HAP-1 (cell line): ENCODE measurements around the gene FCN2.

ENCODE experiments used
- DNase-seq, 2 experiments: peaks; one replicate each; pipeline ENCODE4 v3.0.0-alpha.2; 2016 to 2020; ENCODE audit warnings: low spot score in 2 of 2
- H3K27me3 ChIP-seq: fragments of 250-450 bp; sonication (Bioruptor Pico); 2 replicates; pipeline ENCODE4 v1.5.1; 2020; ENCODE audit warnings: low read depth, mild to moderate bottlenecking, moderate library complexity
- H3K36me3 ChIP-seq: fragments of 250-450 bp; sonication (Bioruptor Pico); replicated peaks from 2 replicates; pipeline ENCODE4 v1.5.1; 2020; ENCODE audit warnings: mild to moderate bottlenecking
- H3K4me1 ChIP-seq: fragments of 250-450 bp; sonication (Bioruptor Pico); 2 replicates; pipeline ENCODE4 v1.5.1; 2020; ENCODE audit warnings: mild to moderate bottlenecking
- H3K4me3 ChIP-seq: fragments of 250-450 bp; sonication (Bioruptor Pico); 2 replicates; pipeline ENCODE4 v1.5.1; 2020; ENCODE audit warnings: mild to moderate bottlenecking, moderate library complexity
- H3K9me3 ChIP-seq: fragments of 250-450 bp; sonication (Bioruptor Pico); 2 replicates; pipeline ENCODE4 v1.5.1; 2020; ENCODE audit warnings: mild to moderate bottlenecking, moderate library complexity
- in situ Hi-C: fragments of 300-500 bp; cut with MboI; formaldehyde crosslinking; loops from 3 replicates; pipeline ENCODE4 v1.14.3; 2020; ENCODE audit warnings: low sequenced_read_pairs, inconsistent platforms, mixed read lengths

Gene FCN2

DNA sequence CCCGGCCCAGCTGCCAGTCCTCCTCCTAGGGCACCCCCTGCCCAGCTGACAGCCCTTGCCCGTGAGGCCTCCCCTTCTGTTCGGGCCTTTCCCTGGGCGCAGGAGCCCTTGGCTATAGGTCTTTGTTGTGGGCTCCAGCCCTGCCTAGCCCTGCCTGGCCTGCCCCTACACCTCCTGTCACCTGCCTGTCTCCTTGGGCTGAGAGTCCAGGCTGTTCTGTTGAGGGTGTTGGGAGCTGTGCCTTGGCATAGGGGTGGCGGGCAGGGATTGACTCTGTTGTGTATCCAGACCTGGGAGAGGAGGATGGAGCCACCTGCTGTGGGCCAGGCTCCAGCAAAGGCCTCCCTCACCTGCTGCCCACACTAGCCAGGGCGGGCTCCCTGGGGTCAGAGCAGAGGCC, 11.6 kb downstream of the FCN2 start:
- H3K4me1 ChIP-seq, result no peaks in the 10 kb centered on the region
- H3K4me3 ChIP-seq, result no peak overlapping the region
- H3K27me3 ChIP-seq, result no peaks in the 10 kb centered on the region
- in situ Hi-C loops, result no loop called here
- no peak for DNase-seq
- H3K9me3 ChIP-seq, result no peaks in the 10 kb centered on the region; the same call in 1 of the 2 replicates
- no peaks in the 10 kb centered on the region for H3K36me3 ChIP-seq

DNA sequence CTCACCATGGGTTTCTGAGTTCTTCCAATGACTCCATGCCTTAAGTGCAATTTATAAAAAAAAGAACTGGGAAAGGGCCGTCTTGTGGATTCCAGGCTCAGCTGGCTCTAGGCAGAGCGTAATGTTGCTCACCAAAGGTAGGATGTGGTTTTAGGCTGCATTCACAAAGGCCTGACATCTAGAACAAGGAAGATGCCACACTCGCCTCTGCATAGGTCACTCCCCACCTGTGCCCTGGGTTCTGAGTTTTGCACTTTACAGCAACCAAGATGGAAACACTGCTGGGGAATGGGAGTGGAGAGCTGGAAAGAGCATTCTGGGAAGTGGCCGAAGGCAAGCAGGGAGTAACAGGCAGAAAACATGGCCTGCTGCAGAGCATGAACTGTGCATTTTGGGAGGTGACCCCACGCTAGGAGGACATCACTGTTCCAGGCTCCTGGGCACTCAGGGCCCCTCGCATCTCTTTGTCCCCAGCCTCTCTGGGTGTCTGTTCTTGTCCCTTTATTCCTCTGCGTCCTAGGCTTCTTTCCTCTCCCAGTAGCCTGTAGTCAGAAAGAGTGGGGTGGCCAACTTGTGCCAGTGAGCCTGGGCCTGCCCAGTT, 12.3 kb downstream of the FCN2 start:
- Histone ChIP-seq H3K9me3 (no peaks in the 10 kb centered on the region; the same call in none of the 2 replicates), H3K4me1 (no peaks in the 10 kb centered on the region), H3K36me3 (no peaks in the 10 kb centered on the region), H3K4me3 (no peak overlapping the region), H3K27me3 (no peaks in the 10 kb centered on the region)
- no peak for DNase-seq
- in situ Hi-C loops, result no loop called here

DNA sequence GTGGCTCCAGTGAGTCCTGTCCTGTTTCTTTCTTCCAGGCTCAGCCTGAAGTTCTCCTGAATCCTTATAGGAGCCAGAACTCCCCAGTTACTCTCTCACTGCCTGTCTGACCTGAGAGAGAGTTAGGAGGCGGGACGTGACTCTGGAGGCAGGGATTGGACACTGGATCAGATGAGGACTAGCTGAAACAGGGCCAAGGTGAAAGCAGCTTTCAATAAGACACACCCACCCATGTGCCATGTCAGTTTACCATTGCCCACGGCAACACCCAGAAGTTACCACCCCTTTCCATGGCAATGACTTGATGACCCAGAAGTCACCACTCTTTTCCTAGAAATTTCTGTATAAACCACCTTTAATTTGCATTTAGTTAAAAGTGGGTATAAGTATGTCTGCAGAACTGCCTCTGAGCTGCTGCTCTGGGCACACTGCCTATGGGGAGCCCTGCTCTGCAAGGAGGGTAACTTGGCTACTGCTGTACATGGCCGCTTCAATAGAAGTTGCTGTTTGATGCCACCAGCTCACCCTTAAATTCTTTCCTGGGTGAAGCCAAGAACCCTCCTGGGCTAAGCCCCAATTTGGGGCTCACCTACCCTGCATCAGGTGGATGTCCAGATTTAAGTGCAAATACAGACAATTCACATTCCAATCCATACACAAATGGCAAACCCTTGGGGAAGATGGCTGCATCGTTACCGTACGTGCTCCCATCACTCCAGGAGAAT, 13.7 kb downstream of the FCN2 start:
- no peaks in the 10 kb centered on the region for H3K36me3 ChIP-seq
- no peaks in the 10 kb centered on the region for H3K4me1 ChIP-seq
- no peak for DNase-seq
- in situ Hi-C loops, result no loop called here
- H3K4me3 ChIP-seq, result no peak overlapping the region
- H3K27me3 ChIP-seq, result no peaks in the 10 kb centered on the region
- no peaks in the 10 kb centered on the region; the same call in none of the 2 replicates for H3K9me3 ChIP-seq

DNA sequence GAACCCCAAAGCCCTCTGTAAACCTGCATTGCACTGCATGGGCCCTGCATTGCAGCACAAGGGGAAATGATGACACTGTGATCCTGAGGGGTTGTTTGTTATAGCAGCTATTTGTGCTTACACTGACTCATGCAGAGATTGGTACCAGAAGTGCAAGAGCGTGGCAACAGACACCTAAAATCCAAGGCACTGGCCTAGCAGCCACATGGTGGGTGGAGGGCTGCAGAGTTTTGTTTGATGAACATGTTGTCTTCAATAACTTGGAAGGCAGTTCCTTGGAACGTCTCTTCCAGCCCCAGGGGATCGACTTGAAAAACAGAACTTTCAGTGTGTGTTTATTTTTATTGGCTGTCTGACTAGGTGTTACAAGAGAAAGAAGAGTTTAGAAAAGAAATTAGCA, 14.5 kb downstream of the FCN2 start:
- no peaks in the 10 kb centered on the region; the same call in none of the 2 replicates for H3K9me3 ChIP-seq
- H3K27me3 ChIP-seq, result no peaks in the 10 kb centered on the region
- DNase-seq, result no peak
- no peaks in the 10 kb centered on the region for H3K36me3 ChIP-seq
- H3K4me3 ChIP-seq, result no peak overlapping the region
- in situ Hi-C loops, result no loop called here
- H3K4me1 ChIP-seq, result no peaks in the 10 kb centered on the region

DNA sequence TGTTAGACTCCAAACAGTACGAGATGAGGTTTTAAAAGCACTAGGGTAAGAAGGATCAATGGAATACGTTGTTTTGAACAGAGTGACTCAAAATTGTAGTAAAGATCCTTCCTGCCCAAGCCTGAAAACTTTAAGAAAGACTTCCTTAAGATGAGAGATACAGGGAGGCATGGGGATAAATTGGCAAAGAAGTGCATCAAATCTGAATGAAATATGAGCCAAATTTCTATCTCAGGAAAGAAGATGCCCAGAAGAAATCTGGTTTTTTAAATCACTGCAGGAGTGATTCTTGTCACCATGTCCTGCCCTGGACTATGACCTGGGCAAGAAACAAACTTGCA, 14.9 kb downstream of the FCN2 start:
- Histone ChIP-seq H3K4me1 (no peaks in the 10 kb centered on the region), H3K36me3 (no peaks in the 10 kb centered on the region), H3K27me3 (no peaks in the 10 kb centered on the region), H3K4me3 (no peak overlapping the region), H3K9me3 (no peaks in the 10 kb centered on the region; the same call in none of the 2 replicates)
- in situ Hi-C loops, result no loop called here
- DNase-seq, result no peak

DNA sequence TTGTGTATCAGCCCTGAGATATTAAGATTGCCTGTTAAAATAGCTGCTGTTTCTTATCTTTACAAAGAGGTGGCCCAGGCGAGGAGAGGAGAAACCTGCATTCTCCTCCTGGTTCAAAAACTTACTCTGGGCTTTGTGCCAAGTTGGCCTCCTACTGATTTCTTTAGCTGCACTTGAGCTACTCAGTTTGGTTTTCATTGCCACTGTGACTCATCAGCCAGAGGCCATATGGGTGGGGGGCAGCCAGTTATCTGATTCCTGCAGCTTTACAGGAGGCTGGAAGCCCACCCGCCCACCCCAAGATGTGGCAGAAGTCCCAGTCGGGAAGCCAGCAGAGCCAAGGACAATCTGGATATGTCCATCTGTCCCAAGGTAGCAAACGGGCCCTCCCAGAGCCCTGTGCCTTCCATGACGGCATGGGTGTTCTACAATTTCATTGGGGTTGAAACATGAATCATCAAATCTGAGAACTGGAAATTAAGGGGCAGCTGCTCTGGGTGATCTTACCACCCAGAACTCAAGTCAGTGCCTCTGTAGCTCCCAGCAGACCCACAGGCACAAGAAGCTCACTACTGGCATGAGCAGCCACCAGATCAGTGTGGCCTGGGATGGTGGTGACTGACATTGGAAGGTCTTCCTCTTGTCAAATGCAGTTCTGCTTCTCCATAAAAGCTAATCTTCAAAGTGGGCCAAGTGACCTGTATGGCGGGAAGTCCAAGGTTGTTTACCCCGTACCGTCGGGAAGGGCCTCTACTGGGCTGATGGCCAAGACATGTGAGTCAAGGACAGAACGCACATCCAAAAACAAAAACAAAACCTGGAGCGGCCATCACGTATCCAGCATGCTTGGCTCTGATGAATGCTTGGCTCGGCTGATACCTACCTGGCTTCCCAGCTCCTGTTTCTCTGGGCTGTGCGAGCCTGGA, 15.6 kb downstream of the FCN2 start:
- H3K36me3 ChIP-seq, result no peaks in the 10 kb centered on the region
- H3K27me3 ChIP-seq, result no peaks in the 10 kb centered on the region
- no peak overlapping the region for H3K4me3 ChIP-seq
- no peaks in the 10 kb centered on the region; the same call in none of the 2 replicates for H3K9me3 ChIP-seq
- no peak for DNase-seq
- in situ Hi-C loops, result no loop called here
- H3K4me1 ChIP-seq, result no peaks in the 10 kb centered on the region

DNA sequence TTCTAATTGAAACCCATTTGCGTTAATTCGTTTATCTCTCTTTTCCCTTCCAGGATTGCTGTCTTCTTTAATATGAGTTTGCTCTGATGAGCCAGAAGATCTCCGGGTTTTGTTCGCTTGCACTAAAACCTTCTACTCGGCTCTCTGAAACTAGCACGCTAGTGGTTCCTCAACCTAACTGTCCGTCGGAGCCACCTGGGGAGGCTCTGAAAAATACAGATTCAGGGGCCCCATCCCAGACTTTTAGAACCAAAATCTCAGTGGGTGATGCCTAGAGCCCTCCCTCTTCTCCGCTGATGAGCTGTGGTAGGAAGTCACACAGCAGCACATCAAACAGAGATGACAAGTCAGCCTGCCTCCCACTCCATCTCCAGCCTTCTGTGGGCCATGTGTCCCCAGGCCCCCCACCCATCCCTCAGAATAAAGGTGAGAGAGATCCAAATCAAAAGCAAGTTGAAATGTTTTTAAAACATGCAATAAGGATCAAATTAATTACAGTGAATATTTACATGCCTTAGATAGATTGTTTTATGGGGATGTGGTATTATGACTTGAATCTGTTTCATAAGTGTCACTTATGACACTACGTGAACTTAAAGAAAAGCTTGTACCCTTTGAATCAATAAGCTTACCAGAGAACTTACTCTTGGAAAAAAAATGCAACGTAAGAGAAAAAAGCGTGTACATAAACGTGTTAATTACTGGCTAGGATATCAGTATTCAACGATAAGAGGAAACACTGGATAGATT, 16.4 kb downstream of the FCN2 start:
- no peaks in the 10 kb centered on the region; the same call in none of the 2 replicates for H3K9me3 ChIP-seq
- DNase-seq, result no peak
- H3K36me3 ChIP-seq, result no peaks in the 10 kb centered on the region
- no peak overlapping the region for H3K4me3 ChIP-seq
- H3K4me1 ChIP-seq, result no peaks in the 10 kb centered on the region
- in situ Hi-C loops, result no loop called here
- H3K27me3 ChIP-seq, result no peaks in the 10 kb centered on the region

DNA sequence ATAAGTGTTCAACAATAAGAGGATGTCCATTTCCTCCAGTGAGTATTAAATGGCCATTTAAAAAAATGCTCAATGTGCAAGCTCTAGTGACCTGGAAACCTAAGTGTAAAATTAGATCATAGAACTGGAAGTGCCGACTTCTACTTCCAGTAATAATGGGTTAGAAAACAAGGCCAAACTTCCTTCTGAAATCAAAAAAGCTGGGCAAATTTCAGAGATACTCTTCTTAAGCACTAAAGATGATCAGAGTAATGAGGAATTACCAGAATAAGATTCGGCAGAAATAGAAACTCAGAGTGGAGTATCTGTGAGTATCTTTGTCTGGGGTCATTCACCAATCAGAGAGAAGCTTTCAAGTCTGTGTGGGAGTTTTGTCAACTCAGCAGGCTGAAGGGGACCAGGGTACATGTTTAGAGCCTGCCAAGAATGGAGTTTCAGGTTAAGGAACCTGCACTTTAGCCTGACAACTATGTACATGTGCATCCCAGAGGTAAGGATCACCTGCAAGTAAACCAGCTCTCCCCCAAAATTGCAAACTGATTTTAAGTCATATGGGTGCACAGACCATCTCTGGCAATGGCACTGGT, 17.1 kb downstream of the FCN2 start:
- Histone ChIP-seq H3K36me3 (no peaks in the 10 kb centered on the region), H3K4me1 (no peaks in the 10 kb centered on the region), H3K27me3 (no peaks in the 10 kb centered on the region), H3K9me3 (no peaks in the 10 kb centered on the region; the same call in none of the 2 replicates), H3K4me3 (no peak overlapping the region)
- in situ Hi-C loops, result no loop called here
- no peak for DNase-seq

DNA sequence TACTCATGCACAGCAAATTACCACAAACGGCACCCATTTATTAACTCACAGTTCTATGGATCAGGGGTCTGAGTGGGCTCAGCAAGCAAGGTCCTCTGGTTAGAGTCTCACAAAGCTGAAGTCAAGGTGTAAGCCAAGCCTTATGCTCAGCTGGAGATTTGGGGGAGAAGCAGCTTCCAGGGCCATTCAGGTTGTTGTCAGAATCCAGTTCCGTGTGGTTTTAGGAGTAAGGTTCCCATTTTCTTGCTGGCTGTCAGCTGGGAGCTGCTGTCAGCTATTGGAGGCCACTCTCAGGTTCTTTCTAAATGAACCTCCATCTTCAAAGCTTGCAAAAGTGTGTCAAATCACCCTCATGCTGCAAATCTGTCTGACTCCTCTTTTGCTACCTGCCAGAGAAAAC, 17.7 kb downstream of the FCN2 start:
- H3K9me3 ChIP-seq, result no peaks in the 10 kb centered on the region; the same call in none of the 2 replicates
- no peaks in the 10 kb centered on the region for H3K27me3 ChIP-seq
- in situ Hi-C loops, result no loop called here
- no peaks in the 10 kb centered on the region for H3K36me3 ChIP-seq
- DNase-seq, result no peak
- no peaks in the 10 kb centered on the region for H3K4me1 ChIP-seq
- H3K4me3 ChIP-seq, result no peak overlapping the region

DNA sequence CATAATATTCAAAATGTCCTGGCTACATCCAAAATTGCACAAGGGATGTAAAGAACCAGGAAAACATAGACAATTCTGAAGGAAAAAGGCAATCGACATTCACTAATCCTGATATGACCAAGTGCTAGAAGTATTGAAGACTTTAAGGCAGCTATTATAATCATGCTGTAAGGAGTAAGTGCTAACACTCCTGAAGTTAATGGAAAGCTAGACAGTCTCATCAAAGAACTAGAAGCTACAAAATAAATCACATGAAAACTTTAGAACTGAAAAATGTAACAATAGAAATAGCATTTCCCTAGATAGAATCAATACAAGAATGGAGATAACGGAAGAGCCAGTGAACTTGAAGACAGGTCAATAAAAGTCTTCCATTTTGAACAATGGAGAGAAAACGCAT, 18.6 kb downstream of the FCN2 start:
- in situ Hi-C loops, result no loop called here
- Histone ChIP-seq H3K27me3 (no peaks in the 10 kb centered on the region), H3K4me1 (no peaks in the 10 kb centered on the region), H3K36me3 (no peaks in the 10 kb centered on the region), H3K4me3 (no peak overlapping the region), H3K9me3 (no peaks in the 10 kb centered on the region; the same call in none of the 2 replicates)
- DNase-seq, result no peak

DNA sequence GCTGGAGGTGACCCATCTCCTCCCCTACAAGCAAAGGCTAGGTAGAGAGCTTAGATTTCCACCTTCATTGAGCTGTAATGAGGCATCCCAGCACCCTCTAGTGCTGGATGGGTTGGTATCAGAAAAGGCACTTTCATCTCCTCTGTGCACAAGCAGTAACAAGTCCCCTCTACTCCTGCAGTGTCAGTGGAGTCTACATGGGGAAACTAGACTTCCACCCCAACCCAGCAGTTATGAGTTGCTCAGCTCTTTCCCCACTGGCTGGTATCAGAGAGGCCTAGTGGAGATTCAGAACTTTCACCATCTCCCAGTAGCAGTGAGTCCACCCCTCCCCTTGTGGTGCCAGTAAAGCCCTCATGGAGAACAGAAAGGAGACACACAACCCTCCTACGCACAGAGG, 19.2 kb downstream of the FCN2 start:
- H3K4me3 ChIP-seq, result no peak overlapping the region
- H3K4me1 ChIP-seq, result no peaks in the 10 kb centered on the region
- DNase-seq, result no peak
- H3K27me3 ChIP-seq, result no peaks in the 10 kb centered on the region
- no peaks in the 10 kb centered on the region; the same call in none of the 2 replicates for H3K9me3 ChIP-seq
- H3K36me3 ChIP-seq, result no peaks in the 10 kb centered on the region
- in situ Hi-C loops, result no loop called here

DNA sequence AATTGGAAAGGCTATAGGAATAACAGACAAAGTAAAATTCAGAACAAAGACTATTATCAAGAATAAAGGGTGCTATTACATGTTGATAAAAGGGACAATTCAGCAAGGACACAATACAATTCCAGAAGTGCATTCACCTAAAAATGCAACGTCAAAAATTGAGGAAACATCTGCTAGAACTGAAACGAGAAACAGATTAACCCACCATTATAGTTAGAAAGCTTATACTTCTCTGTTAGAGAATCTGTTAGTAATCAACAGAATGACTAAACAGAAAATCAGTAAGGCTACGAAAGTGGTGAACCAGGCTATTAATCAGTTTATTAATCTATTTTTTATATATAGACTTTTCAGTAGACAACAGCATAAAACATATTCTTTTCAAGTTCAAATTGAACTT, 22.3 kb downstream of the FCN2 start:
- Histone ChIP-seq H3K36me3 (no peaks in the 10 kb centered on the region), H3K9me3 (no peaks in the 10 kb centered on the region; the same call in 1 of the 2 replicates), H3K4me1 (no peaks in the 10 kb centered on the region), H3K4me3 (no peak overlapping the region), H3K27me3 (no peaks in the 10 kb centered on the region)
- in situ Hi-C loops, result no loop called here
- no peak for DNase-seq
